Activated naive CD4-positive, alpha-beta T cell treated with anti-CD3 and anti-CD28 coated beads, Interleukin-2, amount 50 U/mL, for 72 hours (primary cell): ENCODE results near the gene C12orf50. TPM values are rescaled to one million over a fixed set of nuclear protein-coding genes. Genes with fewer than 3 reads are reported as not detected.
A peak's percentile ranks its signal among the peaks of the same experiment; 100 is the strongest.
"Not testable (repeated sequence)": the region's sequence is repeated elsewhere in the genome, so short reads cannot be mapped to it uniquely, and the experiment has no call there.

Source experiments
- ATAC-seq, 2 donors: fragments of 150-1000 bp; cut with Tn5 transposase; 2 replicates each; pipeline ENCODE4 v1.10.0; 2021; ENCODE audit warnings: mild to moderate bottlenecking in 2 of 2, moderate library complexity in 2 of 2
- DNase-seq, 2 donors: peaks; one replicate each; pipeline ENCODE4 v3.0.0; 2021 to 2022; ENCODE audit warnings: low spot score in 2 of 2
- H3K27ac Mint-ChIP-seq, 2 donors: one replicate each; pipeline ENCODE4 v1.8.0; 2022; ENCODE audit warnings: mild to moderate bottlenecking in 2 of 2, mixed read lengths in 2 of 2
- H3K36me3 Mint-ChIP-seq, 2 donors: one replicate each; pipeline ENCODE4 v1.8.0; 2022; ENCODE audit warnings: mixed read lengths in 2 of 2
- H3K9me3 Mint-ChIP-seq, 2 donors: one replicate each; pipeline ENCODE4 v1.8.0; 2022; ENCODE audit warnings: mixed read lengths in 2 of 2
- total RNA-seq, 2 donors: library from RNA; stranded (reverse); gene quantifications; one replicate each; pipeline ENCODE4 v1.2.3, GENCODE V29; 2022

Gene C12orf50
- under 1 TPM; 0.07 to 0.18 TPM for total RNA-seq

GRCh38 chr12:88029093-88029665 is at the start of gene C12orf50:
TSS of gene C12orf50 (minus strand) at chr12:88029401. CDS start at chr12:88026962, 2,439 bp downstream.
- no peak for ATAC-seq
- Mint-ChIP-seq H3K9me3 (peaks cover 5 to 6% of the 10 kb centered on the region in 2 donors), H3K27ac (no peak within 1 kb of the TSS), H3K36me3 (peaks cover 0 to 5% of the 10 kb centered on the region in 2 donors)
- DNase-seq = no peak

- ATAC-seq (no peak), DNase-seq (no peak)
- Mint-ChIP-seq H3K9me3 (no peaks in the 10 kb centered on the region), H3K27ac (no peak overlapping the region), H3K36me3 (peaks cover 5 to 8% of the 10 kb centered on the region in 2 donors)
Observed at GRCh38 chr12:88067301-88067700, 38.1 kb upstream of the C12orf50 start.

- Mint-ChIP-seq H3K27ac (peak overlapping the region in 1 of 2 donors; percentile 1), H3K9me3 (no peaks in the 10 kb centered on the region), H3K36me3 (peaks cover 0 to 5% of the 10 kb centered on the region in 2 donors)
- ATAC-seq (no peak), DNase-seq (no peak)
Observed at GRCh38 chr12:88063375-88063774, 34.2 kb upstream of the C12orf50 start.

- Mint-ChIP-seq H3K36me3 (peaks cover 0 to 9% of the 10 kb centered on the region in 2 donors), H3K9me3 (no peaks in the 10 kb centered on the region), H3K27ac (no peak overlapping the region)
- ATAC-seq (no peak), DNase-seq (no peak)
Observed at GRCh38 chr12:88062474-88062873, 33.3 kb upstream of the C12orf50 start.

GRCh38 chr12:88058719-88059077 is 29.5 kb upstream of the C12orf50 start:
- Mint-ChIP-seq H3K27ac (no peak overlapping the region), H3K36me3 (peaks cover 0 to 16% of the 10 kb centered on the region in 2 donors)
- DNase-seq = no peak

GRCh38 chr12:88057994-88058718 is 29.0 kb upstream of the C12orf50 start:
- no peak overlapping the region for H3K27ac Mint-ChIP-seq
- no peak for DNase-seq
- ATAC-seq = no peak
- H3K9me3 Mint-ChIP-seq = no peaks in the 10 kb centered on the region
- peaks cover 0 to 12% of the 10 kb centered on the region in 2 donors for H3K36me3 Mint-ChIP-seq

More at GRCh38 chr12:88058719-88059077, 29.5 kb upstream of the C12orf50 start:
- no peak for ATAC-seq
- H3K9me3 Mint-ChIP-seq = no peaks in the 10 kb centered on the region

- H3K27ac Mint-ChIP-seq = no peak overlapping the region
- DNase-seq (no peak), ATAC-seq (no peak)
- peaks cover 0 to 12% of the 10 kb centered on the region in 2 donors for H3K36me3 Mint-ChIP-seq
- no peaks in the 10 kb centered on the region for H3K9me3 Mint-ChIP-seq
Observed at GRCh38 chr12:88056571-88056970, 27.4 kb upstream of the C12orf50 start.

- H3K27ac Mint-ChIP-seq = no peak overlapping the region
- peaks cover 3 to 12% of the 10 kb centered on the region in 2 donors for H3K36me3 Mint-ChIP-seq
- DNase-seq (no peak), ATAC-seq (peak in 1 of 2 donors; percentile 77)
- H3K9me3 Mint-ChIP-seq = no peaks in the 10 kb centered on the region
Observed at GRCh38 chr12:88052686-88053085, 23.5 kb upstream of the C12orf50 start.

GRCh38 chr12:88044035-88044434 is 14.8 kb upstream of the C12orf50 start:
- Mint-ChIP-seq H3K27ac (peak overlapping the region in 1 of 2 donors; percentile 68), H3K9me3 (no peaks in the 10 kb centered on the region), H3K36me3 (peaks cover 25 to 30% of the 10 kb centered on the region in 2 donors)
- no peak for DNase-seq
- no peak for ATAC-seq

GRCh38 chr12:88037770-88038169 is 8.6 kb upstream of the C12orf50 start:
- ATAC-seq = no peak
- no peak for DNase-seq
- no peak overlapping the region for H3K27ac Mint-ChIP-seq
- H3K36me3 Mint-ChIP-seq = peaks cover 6 to 29% of the 10 kb centered on the region in 2 donors
- H3K9me3 Mint-ChIP-seq = no peaks in the 10 kb centered on the region

GRCh38 chr12:88036353-88036965 is 7.3 kb upstream of the C12orf50 start:
- ATAC-seq = no peak

GRCh38 chr12:88035907-88036289 is 6.7 kb upstream of the C12orf50 start:
- peaks cover 11 to 26% of the 10 kb centered on the region in 2 donors for H3K36me3 Mint-ChIP-seq
- H3K9me3 Mint-ChIP-seq = peaks cover 5 to 6% of the 10 kb centered on the region in 2 donors
- peak in 1 of 2 donors; percentile 36 for ATAC-seq
- DNase-seq = no peak
- H3K27ac Mint-ChIP-seq = peak overlapping the region; percentile 95

More at GRCh38 chr12:88036353-88036965, 7.3 kb upstream of the C12orf50 start:
- no peak for DNase-seq
- Mint-ChIP-seq H3K27ac (peak overlapping the region in 1 of 2 donors; percentile 95), H3K36me3 (peaks cover 11 to 29% of the 10 kb centered on the region in 2 donors), H3K9me3 (peaks cover 5 to 6% of the 10 kb centered on the region in 2 donors)

GRCh38 chr12:88035271-88035906 is 6.2 kb upstream of the C12orf50 start:
- peak overlapping the region; percentile 95 for H3K27ac Mint-ChIP-seq
- peaks cover 11 to 21% of the 10 kb centered on the region in 2 donors for H3K36me3 Mint-ChIP-seq
- H3K9me3 Mint-ChIP-seq = peaks cover 5 to 6% of the 10 kb centered on the region in 2 donors
- ATAC-seq = peak; percentile 99
- peak; percentile 85 to 86 for DNase-seq

- DNase-seq, ATAC-seq: not testable (repeated sequence)
- H3K36me3 Mint-ChIP-seq = peaks cover 8 to 11% of the 10 kb centered on the region in 2 donors
Observed at GRCh38 chr12:88031161-88031560, 2.0 kb upstream of the C12orf50 start.

GRCh38 chr12:88026196-88026595 is 3.0 kb downstream of the C12orf50 start:
- Mint-ChIP-seq H3K27ac (no peak overlapping the region), H3K9me3 (no peaks in the 10 kb centered on the region), H3K36me3 (no peaks in the 10 kb centered on the region)
- ATAC-seq = no peak
- no peak for DNase-seq

More at GRCh38 chr12:88031161-88031560, 2.0 kb upstream of the C12orf50 start:
- not testable (repeated sequence) for H3K27ac Mint-ChIP-seq, H3K9me3 Mint-ChIP-seq

- DNase-seq (no peak), ATAC-seq (no peak)
- Mint-ChIP-seq H3K9me3 (peaks cover 5 to 6% of the 10 kb centered on the region in 2 donors), H3K36me3 (peaks cover 5 to 19% of the 10 kb centered on the region in 2 donors), H3K27ac (no peak overlapping the region)
Observed at GRCh38 chr12:88017964-88018363, 11.2 kb downstream of the C12orf50 start.

GRCh38 chr12:88015825-88016224 is 13.4 kb downstream of the C12orf50 start:
- ATAC-seq (no peak), DNase-seq (no peak)
- Mint-ChIP-seq H3K27ac (no peak overlapping the region), H3K36me3 (peaks cover 5 to 18% of the 10 kb centered on the region in 2 donors), H3K9me3 (peaks cover 5 to 6% of the 10 kb centered on the region in 2 donors)
